Measurements from ENCODE around the gene LDB2. TPM values are rescaled to one million over a fixed set of nuclear protein-coding genes. Genes with fewer than 3 reads are reported as not detected.

The LDB2 gene
- polyA plus RNA-seq, 3 donors: not detected

GRCh38 chr4:16532240-16532970 lies 366.0 kb downstream of the LDB2 start:
- Mint-ChIP-seq H3K4me1 (peaks cover 27% of the 10 kb centered on the region), H3K9me3 (peaks cover 0 to 2% (median 0%) of the 10 kb centered on the region in 7 donors), H3K27ac (no peak overlapping the region), H3K27me3 (ENCODE audit: low read depth in 3 of 3) (peaks cover 0 to 2% (median 0%) of the 10 kb centered on the region in 3 donors), H3K36me3 (no peaks in the 10 kb centered on the region), H3K4me3 (no peak overlapping the region)
- no peaks in the 10 kb centered on the region for H3K9me3 ChIP-seq (replicated peaks in 1 of 2; ENCODE audit: control insufficient read depth in 1 of 2, insufficient read depth in 1 of 2, low read length in 2 of 2)
- intact Hi-C loops (cut with micrococcal nuclease): no loop called here
- no peaks in the 10 kb centered on the region for H3K27me3 ChIP-seq (ENCODE audit: control insufficient read depth in 2 of 2, insufficient read depth in 2 of 2, low read length in 2 of 2)
- H3K36me3 ChIP-seq (replicated peaks in 1 of 2; ENCODE audit: control insufficient read depth in 1 of 2, insufficient read depth in 2 of 2, low read length in 2 of 2): no peaks in the 10 kb centered on the region
- H3K4me1 ChIP-seq (ENCODE audit: control insufficient read depth in 1 of 2, insufficient read depth in 2 of 2, low read length in 2 of 2): peaks cover 9 to 19% of the 10 kb centered on the region in 2 donors
- H2AFZ ChIP-seq (ENCODE audit: insufficient read depth, low read depth, low read length, poor library complexity, severe bottlenecking): no peak overlapping the region
- 0% methylated on average over 2 of the region's 6 CpGs for WGBS (ENCODE audit: insufficient coverage)
- H4K20me1 ChIP-seq (ENCODE audit: insufficient read depth, low read length): no peaks in the 10 kb centered on the region
- H3K27ac ChIP-seq (ENCODE audit: low read depth in 1 of 2, low read length in 2 of 2): no peak overlapping the region
- H3K4me3 ChIP-seq (replicated peaks in 1 of 3; ENCODE audit: low read depth in 2 of 3, low read length in 3 of 3): no peak overlapping the region
- no peak for DNase-seq
- H3K4me2 ChIP-seq (replicated peaks; ENCODE audit: extremely low read depth, low read length, poor library complexity, severe bottlenecking): peak overlapping the region; percentile 20
- no peaks in the 10 kb centered on the region for H3K79me2 ChIP-seq (ENCODE audit: insufficient read depth, low read length)
- H3K9ac ChIP-seq (ENCODE audit: insufficient read depth, low read length, poor library complexity, severe bottlenecking): no peak overlapping the region
- no peak for TF ChIP-seq CTCF (IDR thresholded peaks at IDR 0.05)

- Mint-ChIP-seq H3K9me3 (peaks cover 0 to 2% (median 0%) of the 10 kb centered on the region in 7 donors), H3K36me3 (no peaks in the 10 kb centered on the region), H3K27ac (peak overlapping the region in 1 of 7 donors; percentile 7), H3K27me3 (ENCODE audit: low read depth in 3 of 3) (peaks cover 0 to 2% (median 0%) of the 10 kb centered on the region in 3 donors), H3K4me3 (no peak overlapping the region), H3K4me1 (peaks cover 18% of the 10 kb centered on the region)
- Histone ChIP-seq H3K9me3 (replicated peaks in 1 of 2; ENCODE audit: control insufficient read depth in 1 of 2, insufficient read depth in 1 of 2, low read length in 2 of 2) (no peaks in the 10 kb centered on the region), H3K4me3 (replicated peaks in 1 of 3; ENCODE audit: low read depth in 2 of 3, low read length in 3 of 3) (no peak overlapping the region), H3K27me3 (ENCODE audit: control insufficient read depth in 2 of 2, insufficient read depth in 2 of 2, low read length in 2 of 2) (no peaks in the 10 kb centered on the region), H3K4me2 (replicated peaks; ENCODE audit: extremely low read depth, low read length, poor library complexity, severe bottlenecking) (no peak overlapping the region), H3K9ac (ENCODE audit: insufficient read depth, low read length, poor library complexity, severe bottlenecking) (no peak overlapping the region), H2AFZ (ENCODE audit: insufficient read depth, low read depth, low read length, poor library complexity, severe bottlenecking) (no peak overlapping the region), H3K36me3 (replicated peaks in 1 of 2; ENCODE audit: control insufficient read depth in 1 of 2, insufficient read depth in 2 of 2, low read length in 2 of 2) (no peaks in the 10 kb centered on the region), H3K79me2 (ENCODE audit: insufficient read depth, low read length) (no peaks in the 10 kb centered on the region), H3K27ac (ENCODE audit: low read depth in 1 of 2, low read length in 2 of 2) (no peak overlapping the region), H4K20me1 (ENCODE audit: insufficient read depth, low read length) (no peaks in the 10 kb centered on the region), H3K4me1 (ENCODE audit: control insufficient read depth in 1 of 2, insufficient read depth in 2 of 2, low read length in 2 of 2) (peaks cover 9 to 19% of the 10 kb centered on the region in 2 donors)
- 49% methylated on average over 2 of the region's 3 CpGs for WGBS (ENCODE audit: insufficient coverage)
- no peak for TF ChIP-seq CTCF (IDR thresholded peaks at IDR 0.05)
- no peak for DNase-seq
- intact Hi-C loops (cut with micrococcal nuclease): no loop called here
Observed at GRCh38 chr4:16530688-16531635, 367.5 kb downstream of the LDB2 start.

Data from CD14-positive monocyte (primary cell).